ENCODE results near the gene DDAH1. TPM values are rescaled to one million over a fixed set of nuclear protein-coding genes. Genes with fewer than 3 reads are reported as not detected.

Gene DDAH1
- total RNA-seq, 1 experiment from 2014 or later: 36.3 TPM

GRCh38 chr1:85316321-85316720 is 148.6 kb downstream of the DDAH1 start:
- Histone ChIP-seq H3K4ac (ENCODE audit: low read depth, low read length) (no peak overlapping the region), H4K91ac (ENCODE audit: insufficient read length, low read depth, low read length) (no peak overlapping the region), H4K8ac (replicated peaks; ENCODE audit: insufficient read length, low read depth, low read length) (no peak overlapping the region), H3K79me1 (ENCODE audit: insufficient read depth, low read depth, low read length, poor library complexity, severe bottlenecking) (no peaks in the 10 kb centered on the region), H3K27me3 (ENCODE audit: insufficient read depth, low read length) (no peaks in the 10 kb centered on the region), H2BK120ac (ENCODE audit: low read depth, low read length, poor library complexity, severe bottlenecking) (no peak overlapping the region), H2AFZ (ENCODE audit: low read length) (no peak overlapping the region), H3K27ac (ENCODE audit: insufficient read length, low read depth, low read length) (no peak overlapping the region), H3K56ac (ENCODE audit: insufficient read length, low read depth, low read length) (no peak overlapping the region), H3K18ac (ENCODE audit: insufficient read length, low read depth, low read length) (no peak overlapping the region), H3K79me2 (ENCODE audit: insufficient read depth, low read length) (no peaks in the 10 kb centered on the region), H2BK5ac (ENCODE audit: insufficient read length, low read length) (no peak overlapping the region), H3K23ac (ENCODE audit: insufficient read length, low read depth, low read length) (no peak overlapping the region), H2BK12ac (ENCODE audit: insufficient read length, low read depth, low read length) (no peak overlapping the region), H3T11ph (ENCODE audit: low read length) (no peak overlapping the region), H3K23me2 (ENCODE audit: insufficient read length, low read depth, low read length, poor library complexity, severe bottlenecking) (no peaks in the 10 kb centered on the region), H3K9me3 (ENCODE audit: control insufficient read depth, low read depth, low read length) (no peaks in the 10 kb centered on the region), H2AK5ac (ENCODE audit: insufficient read length, low read length) (no peak overlapping the region), H3K4me1 (ENCODE audit: insufficient read depth, low read length) (no peaks in the 10 kb centered on the region; the same call in 1 of the 2 replicates), H2BK15ac (ENCODE audit: low read depth, low read length) (no peak overlapping the region), H4K20me1 (ENCODE audit: control insufficient read depth, insufficient read depth, insufficient read length) (no peaks in the 10 kb centered on the region), H2BK20ac (ENCODE audit: low read depth, low read length, poor library complexity, severe bottlenecking) (no peak overlapping the region), H3K14ac (ENCODE audit: insufficient read depth, low read length) (no peak overlapping the region), H3K9ac (ENCODE audit: extremely low read depth, insufficient read length, low read length) (no peak overlapping the region), H3K4me2 (ENCODE audit: insufficient read depth, insufficient read length, low read length) (no peak overlapping the region), H4K5ac (ENCODE audit: insufficient read length, low read depth, low read length) (no peak overlapping the region)
- Mint-ChIP-seq H3K4me1 (peaks cover 4 to 7% of the 10 kb centered on the region in 2 experiments), H3K27me3 (ENCODE audit: low read depth) (no peaks in the 10 kb centered on the region), H3K36me3 (ENCODE audit: insufficient read depth in 1 of 3, low read depth in 3 of 3) (no peaks in the 10 kb centered on the region), H3K4me3 (no peak overlapping the region), H3K9me3 (no peaks in the 10 kb centered on the region), H3K27ac (peak overlapping the region in 1 of 3 experiments; percentile 38; a peak in 2 of 7 replicates)
- no CpG with 5 or more reads among the region's 2 CpGs for WGBS (ENCODE audit: extremely low coverage, insufficient read length, low lambda C conversion rate)
- DNase-seq: no peak
- no peak for TF ChIP-seq CTCF (conservative IDR thresholded peaks at IDR 0.05)

Measured in H9 (cell line).